H9 (cell line): ENCODE measurements around the gene FBXO17. TPM values are rescaled to one million over a fixed set of nuclear protein-coding genes. Genes with fewer than 3 reads are reported as not detected.

Experiments used
- DNase-seq: peaks from one replicate; pipeline ENCODE4 v3.0.0-alpha.2; 2017
- H2AFZ ChIP-seq: one replicate; pipeline ENCODE4 v1.6.1; 2013; ENCODE audit warnings: mild to moderate bottlenecking, low read length, control low read depth, moderate library complexity
- H2AK5ac ChIP-seq: 2 replicates; pipeline ENCODE4 v1.6.1; 2013; ENCODE audit warnings: low read length, control low read depth, mixed read lengths; ENCODE audit not compliant: insufficient read length
- H2BK120ac ChIP-seq: one replicate; pipeline ENCODE4 v1.6.1; 2013; ENCODE audit warnings: low read depth, mild to moderate bottlenecking, low read length, control low read depth, inconsistent platforms; ENCODE audit not compliant: poor library complexity, severe bottlenecking
- H2BK12ac ChIP-seq: 2 replicates; pipeline ENCODE4 v1.6.1; 2013; ENCODE audit warnings: low read length, control low read depth, mixed read lengths, low read depth; ENCODE audit not compliant: insufficient read length
- H2BK15ac ChIP-seq: 2 replicates; pipeline ENCODE4 v1.6.1; 2013; ENCODE audit warnings: low read depth, low read length, control low read depth
- H2BK20ac ChIP-seq: one replicate; pipeline ENCODE4 v1.6.1; 2013; ENCODE audit warnings: low read depth, mild to moderate bottlenecking, low read length, control low read depth, inconsistent platforms; ENCODE audit not compliant: poor library complexity, severe bottlenecking
- H2BK5ac ChIP-seq: 2 replicates; pipeline ENCODE4 v1.6.1; 2013; ENCODE audit warnings: low read length, control low read depth, mixed read lengths; ENCODE audit not compliant: insufficient read length
- H3K14ac ChIP-seq: 2 replicates; pipeline ENCODE4 v1.6.1; 2013; ENCODE audit warnings: low read length, control low read depth; ENCODE audit not compliant: insufficient read depth
- H3K18ac ChIP-seq: 2 replicates; pipeline ENCODE4 v1.6.1; 2013; ENCODE audit warnings: low read depth, mild to moderate bottlenecking, mixed read lengths, low read length, control low read depth; ENCODE audit not compliant: insufficient read length
- H3K23ac ChIP-seq: 2 replicates; pipeline ENCODE4 v1.6.1; 2013; ENCODE audit warnings: low read length, control low read depth, mixed read lengths, low read depth; ENCODE audit not compliant: insufficient read length
- H3K23me2 ChIP-seq: 2 replicates; pipeline ENCODE4 v1.6.1; 2013; ENCODE audit warnings: low read depth, mild to moderate bottlenecking, mixed read lengths, low read length, control low read depth; ENCODE audit not compliant: insufficient read length, poor library complexity, severe bottlenecking
- H3K27ac ChIP-seq: 2 replicates; pipeline ENCODE4 v1.5.1; 2013; ENCODE audit warnings: low read length, control low read depth, mixed read lengths, low read depth; ENCODE audit not compliant: insufficient read length
- H3K27me3 ChIP-seq: 2 replicates; pipeline ENCODE4 v1.6.1; 2013; ENCODE audit warnings: low read length, control low read depth, inconsistent platforms; ENCODE audit not compliant: insufficient read depth
- H3K4ac ChIP-seq: 2 replicates; pipeline ENCODE4 v1.6.1; 2013; ENCODE audit warnings: low read depth, mild to moderate bottlenecking, control low read depth, inconsistent platforms, low read length, moderate library complexity
- H3K4me1 ChIP-seq: 2 replicates; pipeline ENCODE4 v1.6.1; 2013; ENCODE audit warnings: low read length, control low read depth, inconsistent platforms; ENCODE audit not compliant: insufficient read depth
- H3K4me2 ChIP-seq: 2 replicates; pipeline ENCODE4 v1.6.1; 2013; ENCODE audit warnings: low read length, control low read depth, mixed read lengths; ENCODE audit not compliant: insufficient read length, insufficient read depth
- H3K56ac ChIP-seq: 2 replicates; pipeline ENCODE4 v1.6.1; 2013; ENCODE audit warnings: low read depth, mild to moderate bottlenecking, mixed read lengths, low read length, control low read depth; ENCODE audit not compliant: insufficient read length
- H3K79me1 ChIP-seq: 2 replicates; pipeline ENCODE4 v1.6.1; 2013; ENCODE audit warnings: low read depth, mild to moderate bottlenecking, moderate library complexity, low read length, control low read depth, inconsistent platforms; ENCODE audit not compliant: insufficient read depth, poor library complexity, severe bottlenecking
- H3K79me2 ChIP-seq: 2 replicates; pipeline ENCODE4 v1.6.1; 2013; ENCODE audit warnings: low read length, control low read depth, inconsistent platforms; ENCODE audit not compliant: insufficient read depth
- H3K9ac ChIP-seq: 2 replicates; pipeline ENCODE4 v1.6.1; 2013; ENCODE audit warnings: low read length, control low read depth, mixed read lengths; ENCODE audit not compliant: insufficient read length; ENCODE audit errors: extremely low read depth
- H3K9me3 ChIP-seq: one replicate; pipeline ENCODE4 v1.6.1; 2013; ENCODE audit warnings: low read depth, low read length, inconsistent platforms; ENCODE audit not compliant: control insufficient read depth
- H3T11ph ChIP-seq: one replicate; pipeline ENCODE4 v1.6.1; 2013; ENCODE audit warnings: mild to moderate bottlenecking, low read length, control low read depth, inconsistent platforms
- H4K20me1 ChIP-seq: one replicate; pipeline ENCODE4 v1.6.1; 2013; ENCODE audit not compliant: control insufficient read depth, insufficient read length, insufficient read depth
- H4K5ac ChIP-seq: 2 replicates; pipeline ENCODE4 v1.6.1; 2013; ENCODE audit warnings: low read depth, mild to moderate bottlenecking, mixed read lengths, low read length, control low read depth; ENCODE audit not compliant: insufficient read length
- H4K8ac ChIP-seq: replicated peaks from 2 replicates; pipeline ENCODE4 v1.6.1; 2013; ENCODE audit warnings: low read length, control low read depth, mixed read lengths, low read depth; ENCODE audit not compliant: insufficient read length
- H4K91ac ChIP-seq: 2 replicates; pipeline ENCODE4 v1.6.1; 2013; ENCODE audit warnings: low read depth, mild to moderate bottlenecking, moderate library complexity, mixed read lengths, low read length, control low read depth; ENCODE audit not compliant: insufficient read length
- H3K27ac Mint-ChIP-seq, 3 experiments: 2 replicates in 2 of 3; 3 replicates in 1 of 3; pipeline ENCODE4 v1.8.0; 2020 to 2021; ENCODE audit warnings: mixed read lengths in 3 of 3, mild to moderate bottlenecking in 1 of 3, moderate library complexity in 1 of 3
- H3K27me3 Mint-ChIP-seq: 2 replicates; pipeline ENCODE4 v1.8.0; 2021; ENCODE audit warnings: low read depth, mild to moderate bottlenecking, moderate library complexity, mixed read lengths
- H3K36me3 Mint-ChIP-seq, 3 experiments: 2 replicates in 2 of 3; 3 replicates in 1 of 3; pipeline ENCODE4 v1.8.0; 2020 to 2021; ENCODE audit warnings: low read depth in 3 of 3, mixed read lengths in 3 of 3; ENCODE audit not compliant: insufficient read depth in 1 of 3
- H3K4me1 Mint-ChIP-seq, 2 experiments: 2 replicates each; pipeline ENCODE4 v1.8.0; 2020; ENCODE audit warnings: mixed read lengths in 2 of 2
- H3K4me3 Mint-ChIP-seq, 2 experiments: 2 replicates in 1 of 2; 3 replicates in 1 of 2; pipeline ENCODE4 v1.8.0; 2020 to 2021; ENCODE audit warnings: mild to moderate bottlenecking in 2 of 2, mixed read lengths in 2 of 2, moderate library complexity in 1 of 2
- H3K9me3 Mint-ChIP-seq, 2 experiments: 2 replicates in 1 of 2; 3 replicates in 1 of 2; pipeline ENCODE4 v1.8.0; 2020; ENCODE audit warnings: mild to moderate bottlenecking in 2 of 2, mixed read lengths in 2 of 2, moderate library complexity in 1 of 2
- CTCF ChIP-seq: fragments of 200-600 bp; sonication (generic); conservative IDR thresholded peaks from 3 replicates; pipeline ENCODE4 v1.8.0; 2021; ENCODE audit warnings: antibody characterized with exemption, mild to moderate bottlenecking
- WGBS: extraction: QIAGEN DNeasy Blood & Tissue Kit; methylation state at CpG from one replicate; pipeline ENCODE4 v1.1.7; 2013; ENCODE audit warnings: missing lambda C conversion rate, low lambda C conversion rate, mixed read lengths; ENCODE audit not compliant: insufficient read length; ENCODE audit errors: extremely low coverage; 5-methylcytosine and 5-hydroxymethylcytosine counted together
- total RNA-seq: library from RNA; stranded (reverse); gene quantifications from 2 replicates; pipeline ENCODE4 v1.2.1, GENCODE V29; 2021

Gene FBXO17
- total RNA-seq, 1 experiment from 2014 or later, result 25.5 TPM

DNA sequence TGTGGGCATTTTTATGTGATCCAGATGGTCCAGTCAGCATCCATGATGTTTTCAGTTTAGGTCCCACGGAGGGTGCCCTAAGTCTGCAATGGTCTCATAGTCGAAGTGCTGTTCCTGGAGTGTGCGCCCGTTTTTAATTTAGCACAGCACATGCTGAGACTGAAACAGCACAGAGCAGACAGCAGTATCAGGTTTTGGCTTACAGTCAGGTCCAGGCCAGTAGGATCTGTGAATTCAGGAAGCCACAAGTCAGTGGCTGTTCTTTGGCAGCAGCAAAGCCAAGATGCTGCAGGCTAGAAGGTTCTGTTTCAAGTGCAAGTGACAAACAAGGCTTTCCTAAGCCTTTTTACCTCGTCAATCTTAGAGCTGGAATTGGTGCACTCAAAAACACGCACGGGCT, 38.5 kb upstream of the FBXO17 start:
- no peaks in the 10 kb centered on the region for H3K79me2 ChIP-seq
- no peak overlapping the region for H2BK20ac ChIP-seq
- H2AK5ac ChIP-seq, result no peak overlapping the region
- H2BK120ac ChIP-seq, result no peak overlapping the region
- no peaks in the 10 kb centered on the region for H3K79me1 ChIP-seq
- H3K27me3 ChIP-seq, result no peaks in the 10 kb centered on the region
- no peak overlapping the region for H4K5ac ChIP-seq
- no peak overlapping the region; a peak in 1 of 7 replicates for H3K27ac Mint-ChIP-seq
- H2AFZ ChIP-seq, result no peak overlapping the region
- no peak overlapping the region for H2BK5ac ChIP-seq
- no peak overlapping the region for H3T11ph ChIP-seq
- H4K20me1 ChIP-seq, result no peaks in the 10 kb centered on the region
- H3K23me2 ChIP-seq, result no peaks in the 10 kb centered on the region
- H2BK15ac ChIP-seq, result no peak overlapping the region
- no peak overlapping the region for H4K91ac ChIP-seq
- H3K9ac ChIP-seq, result no peak overlapping the region
- no peak for DNase-seq
- no peak overlapping the region for H3K56ac ChIP-seq
- H4K8ac ChIP-seq, result no peak overlapping the region
- H3K4me1 ChIP-seq, result no peaks in the 10 kb centered on the region
- H3K4me1 Mint-ChIP-seq, result no peaks in the 10 kb centered on the region
- H3K4ac ChIP-seq, result no peak overlapping the region
- no peak overlapping the region for H3K4me3 Mint-ChIP-seq
- no peaks in the 10 kb centered on the region for H3K9me3 Mint-ChIP-seq
- no peak overlapping the region for H3K4me2 ChIP-seq
- no peaks in the 10 kb centered on the region; the same call in none of the 2 replicates for H3K27me3 Mint-ChIP-seq
- no CpG with 5 or more reads among the region's 7 CpGs for WGBS
- H3K23ac ChIP-seq, result no peak overlapping the region
- H3K18ac ChIP-seq, result no peak overlapping the region
- H2BK12ac ChIP-seq, result no peak overlapping the region
- H3K14ac ChIP-seq, result no peak overlapping the region
- H3K27ac ChIP-seq, result no peak overlapping the region
- H3K9me3 ChIP-seq, result no peaks in the 10 kb centered on the region
- TF ChIP-seq CTCF, result no peak
- peaks cover 0 to 10% (median 3%) of the 10 kb centered on the region in 3 experiments; a peak in 3 of 7 replicates for H3K36me3 Mint-ChIP-seq
